HEK293T (cell line): Measurements from ENCODE around the gene NUS1.

Experiments
- ARNT ChIP-seq: fragments of 450-650 bp; IDR thresholded peaks from 2 replicates; pipeline ENCODE4 v1.6.1; 2017; ENCODE audit warnings: mild to moderate bottlenecking
- FOXA1 ChIP-seq: fragments of 450-650 bp; IDR thresholded peaks from 2 replicates; pipeline ENCODE4 v1.6.1; 2016; ENCODE audit warnings: mild to moderate bottlenecking
- SP1 ChIP-seq: fragments of 450-650 bp; IDR thresholded peaks from 2 replicates; pipeline ENCODE4 v1.6.1; 2017
- SUZ12 ChIP-seq: fragments of 450-650 bp; IDR thresholded peaks from 2 replicates; pipeline ENCODE4 v1.6.1; 2016; ENCODE audit warnings: mild to moderate bottlenecking

- TF ChIP-seq SUZ12: no peak
- no peak for TF ChIP-seq SP1
- no peak for TF ChIP-seq FOXA1
- no peak for TF ChIP-seq ARNT
Measured at GRCh38 chr6:117642976-117643375, 32.3 kb upstream of the NUS1 start.
